Calu3 (cell line): Measurements from ENCODE around the gene RABEP1. TPM values are rescaled to one million over a fixed set of nuclear protein-coding genes. Genes with fewer than 3 reads are reported as not detected.

Source experiments
- BruUV-seq: library from RNA; stranded (reverse); fragments of 400-500 nt; replicated peaks from 2 replicates; lab custom pipeline; 2021; lab: Mats Ljungman, UMichigan
- CTCF ChIA-PET: fragments of 300-600 bp; sonication (Branson Sonifier 250); formaldehyde crosslinking; loops from one replicate; lab custom pipeline; 2022; ENCODE audit warnings: antibody characterized with exemption; lab: Charles Lee
- DNase-seq: peaks from one replicate; pipeline ENCODE4 v3.0.0; 2022
- H3K27ac Mint-ChIP-seq: one replicate; pipeline ENCODE4 v1.8.0; 2022; ENCODE audit warnings: mixed read lengths; ENCODE audit not compliant: unreplicated experiment
- H3K27me3 Mint-ChIP-seq: one replicate; pipeline ENCODE4 v1.8.0; 2022; ENCODE audit warnings: mixed read lengths; ENCODE audit not compliant: unreplicated experiment
- H3K36me3 Mint-ChIP-seq: one replicate; pipeline ENCODE4 v1.8.0; 2022; ENCODE audit warnings: mild to moderate bottlenecking, moderate library complexity, mixed read lengths; ENCODE audit not compliant: insufficient read depth, unreplicated experiment
- H3K4me1 Mint-ChIP-seq: one replicate; pipeline ENCODE4 v1.8.0; 2022; ENCODE audit warnings: mild to moderate bottlenecking, low read depth, mixed read lengths; ENCODE audit not compliant: unreplicated experiment
- H3K4me3 Mint-ChIP-seq: one replicate; pipeline ENCODE4 v1.8.0; 2022; ENCODE audit warnings: mild to moderate bottlenecking, low read depth, moderate library complexity, mixed read lengths; ENCODE audit not compliant: unreplicated experiment
- H3K9me3 Mint-ChIP-seq: one replicate; pipeline ENCODE4 v1.8.0; 2022; ENCODE audit warnings: low read depth, mixed read lengths; ENCODE audit not compliant: unreplicated experiment
- intact Hi-C: fragments of 100-400 bp; cut with micrococcal nuclease; formaldehyde crosslinking; loops from one replicate; pipeline ENCODE4 v1.10.0; 2022; ENCODE audit not compliant: unreplicated experiment
- total RNA-seq: library from RNA; stranded (reverse); gene quantifications from 2 replicates; pipeline ENCODE4 v1.2.3, GENCODE V29; 2022
- TF ChIP-seq, protein P1 (sequence below): fragments of 200-600 bp; IDR thresholded peaks from one replicate; pipeline ENCODE4 v1.8.0; 2022; ENCODE audit warnings: antibody characterized with exemption; ENCODE audit not compliant: unreplicated experiment

RABEP1 gene
- total RNA-seq, 1 experiment from 2014 or later: 33.5 TPM

DNA sequence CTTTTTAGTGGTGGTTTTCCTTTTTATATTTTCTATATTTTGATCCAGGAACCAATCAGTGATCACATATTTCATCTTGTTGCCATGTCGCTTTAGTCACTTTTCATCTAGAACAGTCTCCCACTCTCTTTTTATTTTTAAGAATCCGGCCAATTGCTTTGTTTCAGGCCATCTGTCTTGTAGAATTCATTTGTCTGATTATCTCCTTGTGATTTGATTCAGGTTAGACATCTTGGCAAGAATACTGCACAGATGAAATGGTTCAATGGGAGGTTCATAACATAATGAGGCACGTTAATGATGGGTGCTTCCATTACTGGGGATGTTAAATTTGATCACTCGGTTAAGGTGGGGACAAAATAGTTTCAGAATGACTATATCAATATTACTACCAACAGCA lies 88.3 kb downstream of the RABEP1 start:
- H3K27me3 Mint-ChIP-seq: no peaks in the 10 kb centered on the region
- BruUV-seq: no TSS peak
- H3K36me3 Mint-ChIP-seq: peaks cover 37% of the 10 kb centered on the region
- intact Hi-C loops: no loop called here
- no peak overlapping the region for H3K4me3 Mint-ChIP-seq
- H3K9me3 Mint-ChIP-seq: no peaks in the 10 kb centered on the region
- no peak overlapping the region for H3K27ac Mint-ChIP-seq
- DNase-seq: no peak
- no peaks in the 10 kb centered on the region for H3K4me1 Mint-ChIP-seq
- CTCF ChIA-PET: no interaction called here
- TF ChIP-seq, protein P1, sequence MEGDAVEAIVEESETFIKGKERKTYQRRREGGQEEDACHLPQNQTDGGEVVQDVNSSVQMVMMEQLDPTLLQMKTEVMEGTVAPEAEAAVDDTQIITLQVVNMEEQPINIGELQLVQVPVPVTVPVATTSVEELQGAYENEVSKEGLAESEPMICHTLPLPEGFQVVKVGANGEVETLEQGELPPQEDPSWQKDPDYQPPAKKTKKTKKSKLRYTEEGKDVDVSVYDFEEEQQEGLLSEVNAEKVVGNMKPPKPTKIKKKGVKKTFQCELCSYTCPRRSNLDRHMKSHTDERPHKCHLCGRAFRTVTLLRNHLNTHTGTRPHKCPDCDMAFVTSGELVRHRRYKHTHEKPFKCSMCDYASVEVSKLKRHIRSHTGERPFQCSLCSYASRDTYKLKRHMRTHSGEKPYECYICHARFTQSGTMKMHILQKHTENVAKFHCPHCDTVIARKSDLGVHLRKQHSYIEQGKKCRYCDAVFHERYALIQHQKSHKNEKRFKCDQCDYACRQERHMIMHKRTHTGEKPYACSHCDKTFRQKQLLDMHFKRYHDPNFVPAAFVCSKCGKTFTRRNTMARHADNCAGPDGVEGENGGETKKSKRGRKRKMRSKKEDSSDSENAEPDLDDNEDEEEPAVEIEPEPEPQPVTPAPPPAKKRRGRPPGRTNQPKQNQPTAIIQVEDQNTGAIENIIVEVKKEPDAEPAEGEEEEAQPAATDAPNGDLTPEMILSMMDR: no peak

DNA sequence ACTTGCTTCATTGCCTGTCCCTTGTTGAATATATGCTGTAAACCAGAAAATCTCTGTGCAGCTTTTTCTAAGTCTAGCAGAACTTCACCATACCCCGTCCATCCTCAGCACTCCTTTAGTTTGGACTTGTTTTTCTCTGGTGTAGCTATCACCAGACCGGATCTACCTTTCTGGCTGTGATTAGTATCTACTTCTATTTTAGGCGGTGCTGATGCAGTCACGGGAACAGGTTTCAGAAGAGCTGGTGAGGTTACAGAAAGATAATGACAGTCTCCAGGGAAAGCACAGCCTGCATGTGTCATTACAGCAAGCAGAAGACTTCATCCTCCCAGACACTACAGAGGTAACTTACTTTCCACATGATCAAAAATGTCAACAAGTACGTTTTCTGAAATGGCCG lies 91.0 kb downstream of the RABEP1 start:
- CTCF ChIA-PET: no interaction called here
- no TSS peak for BruUV-seq
- Mint-ChIP-seq H3K36me3 (peaks cover 22% of the 10 kb centered on the region), H3K4me1 (no peaks in the 10 kb centered on the region), H3K27ac (no peak overlapping the region), H3K9me3 (no peaks in the 10 kb centered on the region), H3K27me3 (no peaks in the 10 kb centered on the region), H3K4me3 (no peak overlapping the region)
- intact Hi-C loops: no loop called here
- DNase-seq: no peak
- TF ChIP-seq, protein P1: no peak

- Mint-ChIP-seq H3K36me3 (peaks cover 56% of the 10 kb centered on the region), H3K4me1 (no peaks in the 10 kb centered on the region), H3K4me3 (no peak overlapping the region), H3K27ac (peak overlapping the region; percentile 82), H3K27me3 (no peaks in the 10 kb centered on the region), H3K9me3 (no peaks in the 10 kb centered on the region)
- CTCF ChIA-PET: no interaction called here
- DNase-seq: no peak
- intact Hi-C loops: no loop called here
- TF ChIP-seq, protein P1: no peak
- no TSS peak for BruUV-seq
Observed at GRCh38 chr17:5378566-5379207, 96.6 kb downstream of the RABEP1 start.

GRCh38 chr17:5379351-5380107 lies 97.4 kb downstream of the RABEP1 start:
- Mint-ChIP-seq H3K9me3 (no peaks in the 10 kb centered on the region), H3K36me3 (peaks cover 51% of the 10 kb centered on the region), H3K4me3 (no peak overlapping the region), H3K4me1 (no peaks in the 10 kb centered on the region), H3K27me3 (no peaks in the 10 kb centered on the region), H3K27ac (peak overlapping the region; percentile 82)
- DNase-seq: no peak
- TF ChIP-seq, protein P1: no peak
- CTCF ChIA-PET: no interaction called here
- BruUV-seq: no TSS peak
- intact Hi-C loops: no loop called here
